Esophagus muscularis mucosa (tissue), 4 donors: ENCODE measurements around the gene RTL10.

Source experiments
- EP300 ChIP-seq: sonication (generic); formaldehyde crosslinking; IDR thresholded peaks from one replicate; pipeline ENCODE4 v1.6.1; 2017; ENCODE audit warnings: antibody characterized with exemption
- POLR2A ChIP-seq: fragments of 450-650 bp; IDR thresholded peaks from one replicate; pipeline ENCODE4 v1.6.1; 2017; ENCODE audit warnings: antibody characterized with exemption, moderate library complexity, mild to moderate bottlenecking, low read depth
- POLR2AphosphoS5 ChIP-seq, 2 donors: sonication (generic); formaldehyde crosslinking; IDR thresholded peaks; one replicate each; pipeline ENCODE4 v1.6.1; 2017; ENCODE audit warnings: antibody characterized with exemption in 2 of 2
- TF ChIP-seq, protein P1 (sequence below), 3 experiments: fragments of 200-600 bp in 2 of 3; fragments of 450-650 bp in 1 of 3; sonication (generic) in 2 of 3; IDR thresholded peaks; one replicate each; pipeline ENCODE4 v1.5.1; 2017 to 2019; ENCODE audit warnings: antibody characterized with exemption in 3 of 3, mild to moderate bottlenecking in 2 of 3, moderate library complexity in 1 of 3

DNA sequence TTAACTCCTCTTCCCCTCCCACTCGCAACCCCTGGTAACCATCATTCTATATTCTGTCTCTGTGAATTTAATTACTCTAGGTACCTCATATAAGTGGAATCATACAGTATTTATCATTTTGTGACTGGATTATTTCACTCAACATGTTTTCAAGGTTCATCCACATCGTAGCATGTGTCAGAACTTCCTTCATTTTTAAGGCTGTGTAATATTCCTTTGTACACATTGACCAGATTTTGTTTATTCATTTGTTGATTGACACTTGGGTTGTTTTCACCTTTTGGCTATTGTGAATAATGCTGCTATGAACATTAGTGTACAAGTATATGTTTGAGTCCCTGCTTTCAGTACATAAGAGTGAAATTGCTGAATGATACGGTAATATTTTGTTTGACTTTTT is 2.7 kb upstream of the RTL10 start:
- TF ChIP-seq, protein P1, sequence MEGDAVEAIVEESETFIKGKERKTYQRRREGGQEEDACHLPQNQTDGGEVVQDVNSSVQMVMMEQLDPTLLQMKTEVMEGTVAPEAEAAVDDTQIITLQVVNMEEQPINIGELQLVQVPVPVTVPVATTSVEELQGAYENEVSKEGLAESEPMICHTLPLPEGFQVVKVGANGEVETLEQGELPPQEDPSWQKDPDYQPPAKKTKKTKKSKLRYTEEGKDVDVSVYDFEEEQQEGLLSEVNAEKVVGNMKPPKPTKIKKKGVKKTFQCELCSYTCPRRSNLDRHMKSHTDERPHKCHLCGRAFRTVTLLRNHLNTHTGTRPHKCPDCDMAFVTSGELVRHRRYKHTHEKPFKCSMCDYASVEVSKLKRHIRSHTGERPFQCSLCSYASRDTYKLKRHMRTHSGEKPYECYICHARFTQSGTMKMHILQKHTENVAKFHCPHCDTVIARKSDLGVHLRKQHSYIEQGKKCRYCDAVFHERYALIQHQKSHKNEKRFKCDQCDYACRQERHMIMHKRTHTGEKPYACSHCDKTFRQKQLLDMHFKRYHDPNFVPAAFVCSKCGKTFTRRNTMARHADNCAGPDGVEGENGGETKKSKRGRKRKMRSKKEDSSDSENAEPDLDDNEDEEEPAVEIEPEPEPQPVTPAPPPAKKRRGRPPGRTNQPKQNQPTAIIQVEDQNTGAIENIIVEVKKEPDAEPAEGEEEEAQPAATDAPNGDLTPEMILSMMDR (IDR thresholded peaks at IDR 0.05), result no peak
- TF ChIP-seq POLR2A (no peak), EP300 (no peak), POLR2AphosphoS5 (IDR thresholded peaks at IDR 0.05) (no peak)
